NCI-H2029 (cell line): ENCODE data around the gene ANKRD11.
"Not testable (repeated sequence)": the region's sequence is repeated elsewhere in the genome, so short reads cannot be mapped to it uniquely, and the experiment has no call there.

ENCODE experiments used
- DNase-seq: peaks from one replicate; lab custom pipeline; 2025; lab: John Stamatoyannopoulos, UW

Gene ANKRD11

DNA sequence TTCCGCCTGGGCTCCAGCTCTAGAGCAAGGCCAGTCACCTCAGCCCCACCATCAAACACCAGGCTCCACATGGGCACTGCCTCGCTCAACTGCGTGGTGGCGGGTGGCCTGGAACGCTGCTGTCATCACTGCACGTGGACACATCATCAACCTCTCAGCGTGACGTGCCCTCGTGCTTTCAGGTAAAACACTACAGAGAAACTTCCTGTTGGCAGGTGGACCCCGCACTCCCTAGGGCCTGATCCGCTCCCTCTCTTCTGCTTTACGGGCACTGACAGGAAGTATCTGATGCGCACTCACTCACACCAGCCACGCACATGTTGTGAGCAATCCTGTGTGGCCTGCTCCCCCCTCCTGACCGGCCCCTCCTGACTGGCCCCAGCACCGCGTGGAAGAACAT, 87.4 kb downstream of the ANKRD11 start:
- DNase-seq, result no peak

DNA sequence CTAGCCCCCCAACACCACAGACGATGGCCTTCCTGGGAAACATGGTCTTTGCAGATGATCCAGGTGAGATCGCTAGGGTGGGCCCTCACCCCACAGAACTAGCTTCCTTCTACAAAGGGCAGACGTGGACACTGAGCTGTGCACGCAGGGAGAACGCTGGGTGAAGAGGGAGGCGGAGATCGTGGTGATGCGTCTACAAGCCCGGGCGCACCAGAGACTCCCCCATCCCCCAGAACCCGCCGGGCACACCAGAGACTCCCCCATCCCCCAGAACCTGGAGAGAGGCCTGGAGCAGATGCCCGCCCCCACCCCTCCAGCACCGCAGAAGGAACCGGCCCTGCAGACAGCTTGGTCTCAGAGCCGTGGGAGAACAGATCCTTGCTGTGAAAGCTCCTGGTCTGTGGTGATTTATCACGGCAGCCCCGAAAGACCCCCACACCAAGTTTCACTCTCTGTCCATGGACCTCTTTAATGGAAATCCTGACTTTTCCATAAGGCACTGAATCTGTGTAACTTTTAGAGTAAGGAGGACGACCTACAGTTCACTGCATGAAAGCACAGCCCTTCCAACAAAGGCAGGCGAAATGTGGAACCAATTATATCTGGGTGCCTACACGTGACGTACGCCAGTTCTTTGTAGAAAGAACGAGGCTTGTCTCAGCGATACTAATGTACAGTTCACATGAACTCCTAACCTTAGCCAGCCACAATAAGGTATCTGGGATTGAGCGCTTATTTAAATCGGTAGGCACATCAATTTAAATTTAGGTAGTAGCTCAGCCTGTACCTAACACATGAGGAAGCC, 88.5 kb downstream of the ANKRD11 start:
- DNase-seq, result no peak

DNA sequence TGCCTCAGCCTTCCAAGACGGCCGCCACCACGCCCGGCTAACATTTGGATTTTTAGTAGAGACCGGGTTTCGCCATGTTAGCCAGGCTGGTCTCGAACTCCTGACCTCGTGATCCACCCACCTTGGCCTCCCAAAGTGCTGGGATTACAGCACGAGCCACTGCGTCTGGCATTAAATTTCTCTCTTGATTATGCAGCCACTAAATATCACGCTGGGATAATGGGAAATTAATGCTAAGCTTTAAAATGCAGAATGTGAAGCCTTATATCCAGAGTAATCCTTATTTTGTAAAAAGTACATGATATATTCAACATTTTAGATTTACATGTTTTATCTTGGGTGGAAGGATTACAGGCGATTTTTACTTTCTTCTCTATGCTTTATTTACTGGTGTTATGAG, 89.2 kb downstream of the ANKRD11 start:
- no peak for DNase-seq

DNA sequence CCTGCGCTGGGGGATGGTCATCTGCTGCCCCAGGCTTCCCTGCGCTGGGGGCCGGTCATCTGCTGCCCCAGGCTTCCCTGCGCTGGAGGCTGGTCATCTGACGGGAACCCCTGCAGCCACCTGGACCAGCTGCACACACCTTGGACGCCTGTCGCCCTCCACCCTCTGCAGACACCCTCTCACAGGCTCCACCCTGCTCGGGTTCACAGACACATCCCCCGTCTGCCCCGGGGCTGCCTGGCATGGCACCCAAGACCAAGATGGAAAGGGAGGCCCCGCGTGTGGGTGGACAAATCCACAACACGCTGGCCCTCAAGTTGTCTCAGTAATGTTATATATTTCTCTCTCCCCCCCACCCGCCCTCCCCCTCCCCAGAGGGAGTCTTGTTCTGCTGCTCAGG, 89.6 kb downstream of the ANKRD11 start:
- no peak for DNase-seq

DNA sequence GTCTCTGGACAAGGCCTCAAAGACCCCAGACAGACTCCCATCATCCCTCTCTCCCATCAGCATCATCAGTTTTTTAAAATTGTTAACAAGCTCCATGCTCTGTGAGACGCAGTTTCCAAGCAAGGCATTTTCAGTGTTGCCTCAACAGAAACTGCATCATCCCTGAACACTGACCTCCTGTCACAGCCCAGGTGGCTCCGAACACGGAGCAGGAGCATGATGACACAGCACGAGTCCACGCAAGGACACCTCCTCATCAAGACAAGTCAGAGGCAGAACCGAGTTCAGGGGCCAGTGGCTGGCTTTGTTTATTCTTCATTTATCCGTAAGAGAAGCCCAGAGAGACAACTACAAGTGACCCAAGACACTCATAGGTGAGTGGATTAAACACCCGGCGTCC, 91.4 kb downstream of the ANKRD11 start:
- DNase-seq, result no peak

DNA sequence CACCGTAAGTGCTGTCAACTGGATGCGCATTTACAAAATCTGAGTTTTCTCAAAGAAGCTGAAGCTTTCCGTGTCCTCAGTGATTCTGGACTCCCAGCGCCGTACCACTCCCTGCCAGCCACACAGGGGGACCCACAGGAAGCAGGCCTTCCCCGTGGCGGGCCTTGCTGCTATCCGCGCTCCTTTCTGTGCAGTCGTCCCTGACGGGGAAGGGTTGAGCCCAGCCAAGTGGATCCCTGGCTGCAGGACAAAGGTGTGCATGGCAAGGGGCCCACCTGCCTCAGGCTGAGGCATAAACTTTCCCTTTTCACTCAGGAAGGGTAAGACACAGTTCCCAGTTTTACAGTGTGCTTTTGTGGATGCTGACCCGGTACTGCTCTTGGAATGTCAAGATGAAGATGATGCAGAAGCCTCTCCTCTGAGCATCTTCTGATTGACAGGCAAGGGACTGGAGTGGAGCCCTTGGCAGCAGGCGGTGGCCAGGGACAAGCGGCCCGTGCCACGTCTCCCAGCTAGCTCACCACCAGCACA, 93.0 kb downstream of the ANKRD11 start:
- no peak for DNase-seq

DNA sequence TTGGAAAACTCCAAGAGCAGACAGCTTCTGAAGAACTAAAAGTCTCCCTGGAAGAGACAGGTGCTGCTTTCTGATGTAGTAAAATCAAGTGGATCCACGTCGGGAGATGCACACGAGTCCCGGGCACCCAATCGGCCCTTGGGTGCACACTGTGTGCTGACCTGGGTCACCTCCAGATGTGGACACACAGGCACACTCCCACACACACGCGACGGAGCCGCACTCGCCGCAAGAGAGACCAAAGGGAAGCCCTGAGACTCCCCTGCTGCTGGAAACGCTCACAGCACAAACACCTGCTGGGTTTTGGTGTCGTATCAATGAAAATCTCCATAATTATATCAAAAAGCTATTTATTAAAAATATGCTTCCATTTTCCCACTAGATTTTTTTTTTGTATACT, 94.2 kb downstream of the ANKRD11 start:
- DNase-seq, result no peak

DNA sequence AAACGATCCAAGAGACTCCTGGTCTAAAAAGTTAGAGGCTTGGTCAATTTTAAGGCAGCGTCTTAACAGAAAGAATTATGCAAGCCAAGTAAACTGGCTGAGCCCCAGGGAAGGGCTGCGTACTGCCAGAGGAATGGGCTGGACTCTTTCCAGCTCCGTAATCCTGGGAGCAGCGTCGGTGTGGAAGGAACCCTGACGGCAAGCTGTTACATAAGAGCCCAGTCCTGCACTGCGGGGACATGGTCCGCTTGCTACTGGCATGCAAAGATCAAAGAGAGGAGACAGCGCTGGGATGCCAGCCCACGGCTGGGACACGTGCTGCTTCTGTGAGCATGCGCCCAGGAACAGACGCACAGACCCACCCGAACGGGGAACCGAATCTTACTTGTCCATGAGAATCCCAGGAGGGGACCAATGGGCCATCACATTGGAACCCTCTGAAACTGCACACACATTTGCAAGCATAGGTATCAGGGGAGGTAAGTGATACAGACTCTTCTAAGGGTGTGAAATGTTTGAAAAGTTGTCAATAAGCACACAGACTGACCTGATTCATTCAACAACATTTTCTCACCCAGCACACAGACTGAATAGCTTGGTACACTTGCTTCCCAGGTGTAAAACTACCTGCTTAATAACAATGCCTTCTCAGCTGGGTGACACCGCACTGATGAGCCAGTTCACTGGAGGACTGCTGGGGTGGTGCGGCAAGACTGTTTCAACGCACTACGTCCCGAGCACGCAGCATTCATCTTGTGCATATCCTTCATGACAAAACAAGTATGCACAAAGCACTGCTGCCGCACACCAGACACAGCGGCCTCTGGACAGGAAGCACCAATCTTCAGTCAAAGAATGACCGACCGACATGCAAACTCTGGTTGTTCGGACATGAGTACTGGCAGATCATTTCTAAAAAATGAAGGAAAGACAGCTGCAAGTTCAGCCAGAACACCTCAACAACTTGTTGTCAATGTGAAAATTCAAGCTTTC, 94.9 kb downstream of the ANKRD11 start:
- peak; percentile 16 for DNase-seq

DNA sequence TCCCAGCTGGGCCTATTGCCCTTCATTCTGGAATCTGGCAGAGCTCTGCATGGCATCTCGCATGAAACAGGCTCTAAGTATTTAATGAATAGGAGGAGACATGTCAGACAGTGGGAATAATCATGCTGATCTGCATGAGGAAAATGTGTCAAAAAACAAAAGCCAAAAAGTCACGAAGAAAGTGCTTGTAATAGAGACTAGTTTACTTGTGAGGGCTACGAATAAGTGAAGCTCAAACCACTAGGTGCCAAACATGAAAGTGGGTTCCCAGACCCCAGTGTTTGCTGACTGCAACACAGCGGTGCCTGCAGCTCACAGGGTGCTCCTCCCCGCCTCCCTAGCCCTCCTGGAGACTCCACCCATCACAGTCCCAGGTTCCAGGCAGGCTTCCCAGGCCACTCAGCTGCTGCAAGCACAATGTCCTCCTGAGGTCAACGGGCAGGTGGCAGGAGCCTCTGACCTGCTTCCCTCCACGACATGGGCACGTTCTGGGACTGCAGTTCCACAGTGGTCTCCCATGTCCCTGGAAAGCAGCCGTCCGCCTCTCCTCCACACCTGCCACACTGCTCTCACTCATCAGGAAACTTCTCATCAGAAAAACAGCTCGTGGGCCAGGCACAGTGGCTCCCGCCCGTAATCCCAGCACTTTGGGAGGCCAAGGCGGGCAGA, 96.5 kb downstream of the ANKRD11 start:
- DNase-seq, result no peak

DNA sequence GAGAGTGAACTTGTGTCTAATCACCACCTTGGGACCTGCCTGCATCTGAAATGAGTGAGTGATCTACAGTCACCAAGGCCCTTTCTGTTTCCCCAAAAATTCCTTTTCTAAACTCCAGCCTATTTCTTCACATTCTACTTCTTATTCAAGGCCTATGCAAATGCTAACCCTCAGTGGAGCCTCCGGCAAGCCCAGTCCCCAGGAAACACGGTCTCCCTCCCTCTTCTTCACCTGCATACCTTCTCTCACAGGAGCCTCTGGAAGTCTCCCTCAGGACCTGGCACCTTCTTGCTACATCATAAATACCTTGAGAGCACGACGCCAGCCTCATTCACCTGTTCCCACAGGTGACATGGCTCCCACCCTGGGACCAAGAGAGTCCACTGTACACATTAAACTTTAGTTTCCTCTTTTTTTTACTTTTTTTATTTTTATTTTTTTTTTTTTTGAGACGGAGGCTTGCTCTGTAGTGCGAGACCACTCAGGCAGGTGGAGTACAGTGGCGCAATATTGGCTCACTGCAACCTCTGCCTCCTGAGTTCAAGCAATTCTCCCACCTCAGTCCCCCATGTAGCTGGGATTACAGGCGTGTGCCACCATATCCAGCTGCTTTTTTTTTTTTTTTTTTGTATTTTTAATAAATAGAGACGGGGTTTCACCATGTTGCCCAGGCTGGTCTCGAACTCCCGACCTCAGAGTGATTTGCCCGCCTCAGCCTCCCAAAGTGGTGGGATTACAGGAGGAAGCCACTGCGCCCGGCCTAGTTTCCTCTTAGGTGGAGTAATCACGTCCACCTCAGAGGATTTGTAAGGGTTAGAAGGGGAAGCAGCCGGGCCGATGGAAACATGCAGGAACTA, 97.3 kb downstream of the ANKRD11 start:
- DNase-seq, result no peak

DNA sequence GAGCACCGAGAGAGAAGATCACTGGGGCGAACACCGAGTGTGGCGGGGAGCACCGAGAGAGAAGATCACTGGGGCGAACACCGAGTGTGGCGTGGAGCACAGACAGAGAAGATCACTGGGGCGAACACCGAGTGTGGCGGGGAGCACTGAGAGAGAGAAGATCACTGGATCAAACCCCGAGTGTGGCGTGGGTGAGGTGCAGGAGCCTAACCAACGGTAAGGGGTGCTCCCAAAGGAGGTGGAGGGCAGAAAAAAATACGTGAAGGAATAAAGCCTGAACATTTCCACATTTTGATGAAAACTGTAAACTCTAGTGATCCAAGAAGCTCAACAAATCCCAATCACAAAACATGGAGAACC, 100.2 kb downstream of the ANKRD11 start:
- DNase-seq, result not testable (repeated sequence)

DNA sequence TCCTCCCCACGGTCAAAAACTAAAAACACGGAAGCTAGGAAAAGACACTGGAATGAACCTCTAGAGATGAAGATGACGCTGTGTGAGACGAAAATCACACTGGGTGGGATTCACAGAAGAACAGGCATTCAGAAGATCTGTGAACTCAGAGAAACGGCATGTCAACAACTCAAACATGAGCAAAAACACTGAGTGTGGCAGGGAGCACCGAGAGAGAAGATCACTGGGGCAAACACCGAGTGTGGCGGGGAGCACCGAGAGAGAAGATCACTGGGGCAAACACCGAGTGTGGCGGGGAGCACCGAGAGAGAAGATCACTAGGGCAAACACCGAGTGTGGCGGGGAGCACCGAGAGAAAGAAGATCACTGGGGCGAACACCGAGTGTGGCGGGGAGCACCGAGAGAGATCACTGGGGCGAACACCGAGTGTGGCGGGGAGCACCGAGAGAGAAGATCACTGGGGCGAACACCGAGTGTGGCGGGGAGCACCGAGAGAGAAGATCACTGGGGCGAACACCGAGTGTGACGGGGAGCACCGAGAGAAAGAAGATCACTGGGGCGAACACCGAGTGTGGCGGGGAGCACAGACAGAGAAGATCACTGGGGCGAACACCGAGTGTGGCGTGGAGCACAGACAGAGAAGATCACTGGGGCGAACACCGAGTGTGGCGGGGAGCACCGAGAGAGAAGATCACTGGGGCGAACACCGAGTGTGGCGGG, 100.7 kb downstream of the ANKRD11 start:
- not testable (repeated sequence) for DNase-seq

DNA sequence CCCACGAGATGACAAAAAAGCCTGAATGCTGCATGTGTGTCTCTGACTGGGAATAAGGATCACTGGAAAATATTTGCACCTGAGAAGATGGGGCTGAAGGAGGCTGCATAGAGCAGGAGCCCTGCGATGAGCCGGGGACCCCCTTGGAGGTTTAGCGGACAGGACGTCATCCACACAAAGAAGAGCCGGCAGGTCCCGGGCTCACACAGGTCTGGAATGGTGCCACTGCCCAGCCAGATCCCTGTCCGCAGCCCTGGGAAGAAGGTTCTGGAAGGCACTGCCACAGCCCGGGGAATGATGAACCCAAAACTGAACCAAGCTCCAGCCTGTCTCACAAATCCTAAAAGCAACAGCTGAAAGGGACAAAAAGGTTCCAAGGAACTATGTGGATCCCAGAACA, 101.8 kb downstream of the ANKRD11 start:
- DNase-seq, result no peak

DNA sequence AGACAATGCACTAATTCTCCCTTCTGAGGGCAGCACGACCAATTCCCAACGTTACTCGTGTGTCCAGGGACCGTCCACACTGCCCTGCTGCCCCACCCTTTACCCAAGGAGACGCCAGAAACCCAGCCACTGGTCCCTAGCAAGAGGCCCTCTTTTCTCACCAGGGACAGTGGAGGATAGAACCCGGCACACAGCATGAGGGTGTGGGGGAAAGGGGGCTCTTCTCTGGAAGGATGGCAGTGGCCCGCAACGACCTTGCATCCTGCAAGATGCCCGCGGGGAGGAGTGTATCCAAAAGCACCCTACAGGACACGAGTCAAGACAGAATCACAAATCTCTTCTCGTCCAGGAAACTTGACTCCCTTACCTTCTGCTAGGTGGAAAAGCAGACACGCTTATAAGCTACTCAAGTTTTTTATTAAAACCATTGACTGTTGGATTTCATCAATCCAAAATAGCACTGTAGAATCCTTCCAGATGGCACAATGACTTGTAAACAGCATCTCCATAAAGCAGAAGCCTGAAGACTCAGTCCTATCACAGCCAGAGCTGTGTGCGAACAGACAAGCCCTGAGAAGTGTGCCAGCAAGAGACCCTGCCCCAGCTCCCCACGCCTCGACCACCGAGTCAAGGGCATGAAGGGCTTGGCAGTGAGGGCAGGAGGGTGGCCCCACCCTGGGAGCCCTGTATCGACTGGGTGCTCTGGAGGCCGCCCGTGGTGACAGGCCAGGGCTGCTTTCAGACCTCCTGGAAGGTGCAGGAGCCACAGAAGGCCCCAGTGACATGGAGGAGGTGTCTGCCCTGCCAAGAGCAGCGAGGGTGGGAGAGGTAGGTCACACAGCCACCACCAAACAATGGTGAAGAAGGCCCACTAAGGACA, 103.8 kb downstream of the ANKRD11 start:
- no peak for DNase-seq

DNA sequence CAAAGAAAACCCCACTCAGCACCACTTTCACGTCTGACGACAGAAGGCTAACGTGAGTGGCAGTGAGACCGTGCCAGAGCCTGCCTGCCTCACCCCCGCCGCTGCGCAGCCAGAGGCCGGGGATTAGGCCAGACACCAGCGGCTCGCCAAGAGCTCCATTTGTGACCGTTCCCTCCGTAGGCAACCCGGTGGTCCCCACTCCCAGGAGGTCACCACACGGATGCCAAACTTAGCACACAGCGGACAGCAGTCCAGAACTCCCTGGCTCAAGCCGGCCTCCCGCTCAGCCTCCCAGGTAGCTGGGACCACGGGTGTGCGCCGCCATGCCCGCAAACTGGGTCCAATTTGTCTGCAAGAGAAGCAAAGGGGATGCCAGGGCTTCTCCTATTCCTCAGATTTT, 104.6 kb downstream of the ANKRD11 start:
- DNase-seq, result no peak

DNA sequence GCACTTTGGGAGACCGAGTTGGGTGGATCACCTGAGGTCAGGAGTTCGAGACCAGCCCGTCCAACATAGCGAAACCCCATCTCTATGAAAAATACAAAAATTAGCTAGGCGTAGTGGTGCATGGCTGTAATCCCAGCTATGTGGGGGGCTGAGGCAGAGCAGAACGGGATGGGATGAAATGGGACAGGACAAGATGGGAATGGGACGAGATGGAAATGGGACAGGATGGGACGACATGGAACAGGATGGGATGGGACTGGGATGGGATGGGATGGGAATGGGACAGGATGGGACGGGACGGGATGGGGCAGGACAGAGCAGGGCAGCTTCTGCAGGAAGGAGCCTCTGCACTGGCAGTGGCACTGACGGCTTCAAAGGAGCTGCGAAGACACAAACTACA, 106.1 kb downstream of the ANKRD11 start:
- no peak for DNase-seq

DNA sequence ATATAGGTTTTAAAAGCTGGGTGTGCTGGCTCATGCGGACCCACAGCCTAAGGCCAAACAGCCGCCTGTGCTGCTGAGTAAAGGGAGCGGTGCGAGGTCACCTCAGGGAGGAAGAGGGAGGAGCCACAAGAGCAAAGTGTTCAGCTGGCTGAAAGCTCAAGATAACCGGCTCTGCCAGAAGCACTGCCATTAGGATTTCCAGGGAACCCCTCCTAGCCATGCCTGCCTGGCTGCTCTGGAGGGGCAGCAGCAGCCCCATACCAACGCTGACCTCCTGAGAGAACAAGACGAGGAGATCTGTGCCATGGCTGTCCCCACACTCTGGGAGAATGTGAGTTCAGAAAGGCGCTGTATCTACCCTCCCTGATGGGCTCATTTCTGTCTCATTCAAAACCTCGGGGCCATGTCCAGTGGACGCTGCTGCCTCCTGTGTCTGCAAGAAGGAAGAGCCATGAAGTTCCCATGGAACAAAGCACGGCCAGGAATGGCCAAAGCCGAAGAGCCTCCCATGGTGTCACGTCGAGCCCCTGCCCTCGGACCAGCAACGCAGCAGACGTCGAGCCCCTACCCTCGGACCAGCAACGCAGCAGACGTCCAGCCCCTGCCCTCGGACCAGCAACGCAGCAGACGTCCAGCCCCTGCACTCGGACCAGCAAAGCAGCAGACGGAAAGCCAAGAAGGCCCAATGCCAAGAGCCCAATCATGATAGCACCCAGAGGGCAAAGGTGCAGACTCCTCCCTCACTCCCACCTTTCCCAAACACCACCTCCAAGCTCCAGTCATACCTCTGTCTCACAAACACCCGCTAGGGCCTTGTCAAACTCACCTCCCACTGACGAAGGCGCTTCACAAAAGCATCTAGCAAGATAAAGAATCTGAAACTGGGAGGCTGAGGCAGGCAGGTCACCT, 107.0 kb downstream of the ANKRD11 start:
- DNase-seq, result no peak

DNA sequence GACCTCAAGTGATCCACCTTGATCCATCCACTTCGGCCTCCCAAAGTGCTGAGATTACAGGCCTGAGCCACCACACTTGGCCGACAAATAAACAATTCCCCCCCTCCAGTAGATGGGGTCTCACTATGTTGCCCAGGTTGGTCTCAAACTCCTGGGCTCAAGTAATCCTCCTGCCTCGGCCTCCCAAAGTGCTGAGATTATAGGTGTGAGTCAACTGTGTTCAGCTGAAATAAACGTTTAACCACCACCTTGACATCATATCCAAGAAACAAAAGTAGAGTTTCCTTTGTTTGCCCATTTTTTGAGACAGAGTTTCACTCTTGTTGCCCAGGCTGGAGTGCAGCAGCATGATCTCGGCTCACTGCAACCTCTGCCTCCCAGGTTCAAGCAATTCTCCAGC, 107.8 kb downstream of the ANKRD11 start:
- not testable (repeated sequence) for DNase-seq

DNA sequence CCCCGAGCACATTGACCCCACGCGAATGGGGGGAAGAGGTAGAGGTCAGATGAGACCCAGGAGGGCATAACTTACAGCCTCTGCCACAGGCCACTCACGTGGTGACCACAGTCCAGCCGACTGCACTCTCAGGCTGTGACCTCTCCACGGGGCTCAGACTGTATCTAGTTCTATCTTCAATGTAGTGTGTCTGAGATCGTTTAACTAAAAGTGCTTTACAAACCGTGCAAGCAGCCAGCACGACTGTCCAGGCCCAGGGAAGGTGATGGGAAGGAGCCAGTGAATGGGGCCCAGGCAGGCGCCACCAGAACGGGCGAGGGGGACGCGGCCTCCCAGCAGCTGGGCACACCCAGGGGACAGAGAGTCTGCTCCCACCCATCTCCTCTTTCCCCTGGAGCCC, 108.6 kb downstream of the ANKRD11 start:
- no peak for DNase-seq
